ENCODE data around the gene OPN1SW. TPM values are rescaled to one million over a fixed set of nuclear protein-coding genes. Genes with fewer than 3 reads are reported as not detected.
A peak's percentile ranks its signal among the peaks of the same experiment; 100 is the strongest.

OPN1SW gene
- total and polyA plus RNA-seq, 4 donors, result 0.28 to 2.3 (median 2.0) TPM; not detected in 1

- no peak overlapping the region for H3K27ac ChIP-seq (ENCODE audit: low read depth, low read length)
- no peak overlapping the region for H3K4me3 ChIP-seq (ENCODE audit: low read depth, low read length)
- H3K4me1 ChIP-seq (ENCODE audit: control insufficient read depth, insufficient read depth, low read length), result peaks cover 47% of the 10 kb centered on the region
- H3K9me3 ChIP-seq (ENCODE audit: control insufficient read depth, insufficient read depth, low read length), result no peaks in the 10 kb centered on the region
- H3K36me3 ChIP-seq (ENCODE audit: control insufficient read depth, insufficient read depth, low read length), result peaks cover 31% of the 10 kb centered on the region
- 71% methylated on average over 4 of the region's 4 CpGs for WGBS (ENCODE audit: insufficient coverage)
- H3K27me3 ChIP-seq (ENCODE audit: control insufficient read depth, insufficient read depth, low read length), result no peaks in the 10 kb centered on the region
- no peak for DNase-seq (ENCODE audit: low read depth in 4 of 6, low spot score in 6 of 6)
Measured at GRCh38 chr7:128795129-128795528, 19.5 kb upstream of the OPN1SW start.

DNA sequence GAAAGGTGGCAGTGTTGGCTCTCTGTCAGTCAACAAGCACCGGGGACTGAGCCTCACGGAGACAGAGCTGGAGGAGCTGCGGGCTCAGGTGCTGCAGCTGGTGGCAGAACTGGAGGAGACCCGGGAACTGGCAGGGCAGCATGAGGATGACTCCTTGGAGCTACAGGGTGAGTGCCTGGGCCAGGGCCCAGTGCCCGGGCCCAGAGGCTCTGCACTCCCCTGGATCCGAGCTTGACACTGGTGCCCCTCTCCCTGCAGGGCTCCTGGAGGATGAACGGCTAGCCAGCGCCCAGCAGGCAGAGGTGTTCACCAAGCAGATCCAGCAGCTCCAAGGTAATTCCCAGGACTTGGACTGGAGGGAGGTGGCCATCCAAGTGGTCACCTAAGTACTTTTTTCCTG, 18.8 kb upstream of the OPN1SW start:
- Histone ChIP-seq H3K27ac (ENCODE audit: low read depth, low read length) (peak overlapping the region; percentile 6), H3K9me3 (ENCODE audit: control insufficient read depth, insufficient read depth, low read length) (no peaks in the 10 kb centered on the region), H3K4me3 (ENCODE audit: low read depth, low read length) (no peak overlapping the region), H3K4me1 (ENCODE audit: control insufficient read depth, insufficient read depth, low read length) (peaks cover 47% of the 10 kb centered on the region), H3K36me3 (ENCODE audit: control insufficient read depth, insufficient read depth, low read length) (peaks cover 31% of the 10 kb centered on the region), H3K27me3 (ENCODE audit: control insufficient read depth, insufficient read depth, low read length) (no peaks in the 10 kb centered on the region)
- no peak for DNase-seq (ENCODE audit: low read depth in 4 of 6, low spot score in 6 of 6)
- 87% methylated on average over 8 of the region's 8 CpGs for WGBS (ENCODE audit: insufficient coverage)

GRCh38 chr7:128794020-128794419, 18.4 kb upstream of the OPN1SW start:
- no peaks in the 10 kb centered on the region for H3K27me3 ChIP-seq (ENCODE audit: control insufficient read depth, insufficient read depth, low read length)
- H3K9me3 ChIP-seq (ENCODE audit: control insufficient read depth, insufficient read depth, low read length), result no peaks in the 10 kb centered on the region
- H3K27ac ChIP-seq (ENCODE audit: low read depth, low read length), result peak overlapping the region; percentile 6
- WGBS (ENCODE audit: insufficient coverage), result 78% methylated on average over 3 of the region's 3 CpGs
- peaks cover 31% of the 10 kb centered on the region for H3K36me3 ChIP-seq (ENCODE audit: control insufficient read depth, insufficient read depth, low read length)
- H3K4me1 ChIP-seq (ENCODE audit: control insufficient read depth, insufficient read depth, low read length), result peaks cover 47% of the 10 kb centered on the region
- DNase-seq (ENCODE audit: low read depth in 4 of 6, low spot score in 6 of 6), result no peak
- no peak overlapping the region for H3K4me3 ChIP-seq (ENCODE audit: low read depth, low read length)

GRCh38 chr7:128793181-128793547, 17.6 kb upstream of the OPN1SW start:
- no CpG with 5 or more reads among the region's 5 CpGs for WGBS (ENCODE audit: insufficient coverage)
- DNase-seq (ENCODE audit: low read depth in 4 of 6, low spot score in 6 of 6), result no peak
- no peak overlapping the region for H3K27ac ChIP-seq (ENCODE audit: low read depth, low read length)

DNA sequence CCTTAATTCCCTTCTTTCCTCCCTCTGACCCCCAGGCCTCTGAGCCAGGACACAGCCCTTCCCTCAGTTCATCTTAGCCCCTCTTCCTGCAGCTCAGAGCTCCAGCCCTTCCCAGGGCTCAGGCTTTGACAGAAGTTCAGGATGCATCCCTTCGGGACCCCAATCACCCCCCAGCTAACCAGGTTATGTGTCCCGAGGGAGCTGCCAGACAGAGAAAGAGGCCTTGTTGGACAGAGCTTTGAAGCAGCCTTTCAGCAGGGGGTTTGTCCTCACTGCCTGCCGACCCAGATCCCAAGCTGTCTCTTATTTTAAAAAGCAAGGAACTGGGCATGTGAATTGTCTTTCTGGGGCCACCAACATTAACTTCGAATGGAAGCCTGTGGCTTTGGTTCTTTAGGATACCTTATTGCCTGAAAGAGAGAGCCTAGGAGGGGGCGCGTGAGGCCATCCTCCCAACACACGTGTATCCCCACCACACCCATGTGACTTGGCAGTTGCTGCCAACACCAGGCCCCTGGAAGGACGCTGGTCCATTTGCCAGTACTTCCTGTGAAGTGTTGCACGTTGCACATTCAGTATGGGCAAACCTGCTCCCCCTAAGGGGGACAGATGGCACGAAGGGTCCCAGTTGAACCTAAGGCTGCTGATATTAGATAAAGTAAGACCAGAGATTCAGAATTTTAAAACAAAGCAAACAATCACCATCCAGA, 17.0 kb upstream of the OPN1SW start:
- Histone ChIP-seq H3K27me3 (ENCODE audit: control insufficient read depth, insufficient read depth, low read length) (no peaks in the 10 kb centered on the region), H3K36me3 (ENCODE audit: control insufficient read depth, insufficient read depth, low read length) (peaks cover 26% of the 10 kb centered on the region), H3K4me1 (ENCODE audit: control insufficient read depth, insufficient read depth, low read length) (peaks cover 47% of the 10 kb centered on the region), H3K27ac (ENCODE audit: low read depth, low read length) (peak overlapping the region; percentile 58), H3K9me3 (ENCODE audit: control insufficient read depth, insufficient read depth, low read length) (no peaks in the 10 kb centered on the region), H3K4me3 (ENCODE audit: low read depth, low read length) (peak overlapping the region; percentile 77)
- WGBS (ENCODE audit: insufficient coverage), result 15% methylated on average over 4 of the region's 10 CpGs
- DNase-seq (ENCODE audit: low read depth in 4 of 6, low spot score in 6 of 6), result peak in 3 of 6 donors; percentile 15 to 61 (median 45)

More at GRCh38 chr7:128793181-128793547, 17.6 kb upstream of the OPN1SW start:
- Histone ChIP-seq H3K27me3 (ENCODE audit: control insufficient read depth, insufficient read depth, low read length) (no peaks in the 10 kb centered on the region), H3K4me1 (ENCODE audit: control insufficient read depth, insufficient read depth, low read length) (peaks cover 47% of the 10 kb centered on the region), H3K36me3 (ENCODE audit: control insufficient read depth, insufficient read depth, low read length) (peaks cover 27% of the 10 kb centered on the region), H3K4me3 (ENCODE audit: low read depth, low read length) (no peak overlapping the region), H3K9me3 (ENCODE audit: control insufficient read depth, insufficient read depth, low read length) (no peaks in the 10 kb centered on the region)

GRCh38 chr7:128791972-128792327, 16.4 kb upstream of the OPN1SW start:
- peak in 3 of 6 donors; percentile 15 to 61 (median 52) for DNase-seq (ENCODE audit: low read depth in 4 of 6, low spot score in 6 of 6)
- no peaks in the 10 kb centered on the region for H3K27me3 ChIP-seq (ENCODE audit: control insufficient read depth, insufficient read depth, low read length)
- peak overlapping the region; percentile 77 for H3K4me3 ChIP-seq (ENCODE audit: low read depth, low read length)
- H3K9me3 ChIP-seq (ENCODE audit: control insufficient read depth, insufficient read depth, low read length), result no peaks in the 10 kb centered on the region
- 0% methylated on average over 3 of the region's 9 CpGs for WGBS (ENCODE audit: insufficient coverage)
- H3K4me1 ChIP-seq (ENCODE audit: control insufficient read depth, insufficient read depth, low read length), result peaks cover 47% of the 10 kb centered on the region
- H3K27ac ChIP-seq (ENCODE audit: low read depth, low read length), result peak overlapping the region; percentile 64
- H3K36me3 ChIP-seq (ENCODE audit: control insufficient read depth, insufficient read depth, low read length), result peaks cover 24% of the 10 kb centered on the region

DNA sequence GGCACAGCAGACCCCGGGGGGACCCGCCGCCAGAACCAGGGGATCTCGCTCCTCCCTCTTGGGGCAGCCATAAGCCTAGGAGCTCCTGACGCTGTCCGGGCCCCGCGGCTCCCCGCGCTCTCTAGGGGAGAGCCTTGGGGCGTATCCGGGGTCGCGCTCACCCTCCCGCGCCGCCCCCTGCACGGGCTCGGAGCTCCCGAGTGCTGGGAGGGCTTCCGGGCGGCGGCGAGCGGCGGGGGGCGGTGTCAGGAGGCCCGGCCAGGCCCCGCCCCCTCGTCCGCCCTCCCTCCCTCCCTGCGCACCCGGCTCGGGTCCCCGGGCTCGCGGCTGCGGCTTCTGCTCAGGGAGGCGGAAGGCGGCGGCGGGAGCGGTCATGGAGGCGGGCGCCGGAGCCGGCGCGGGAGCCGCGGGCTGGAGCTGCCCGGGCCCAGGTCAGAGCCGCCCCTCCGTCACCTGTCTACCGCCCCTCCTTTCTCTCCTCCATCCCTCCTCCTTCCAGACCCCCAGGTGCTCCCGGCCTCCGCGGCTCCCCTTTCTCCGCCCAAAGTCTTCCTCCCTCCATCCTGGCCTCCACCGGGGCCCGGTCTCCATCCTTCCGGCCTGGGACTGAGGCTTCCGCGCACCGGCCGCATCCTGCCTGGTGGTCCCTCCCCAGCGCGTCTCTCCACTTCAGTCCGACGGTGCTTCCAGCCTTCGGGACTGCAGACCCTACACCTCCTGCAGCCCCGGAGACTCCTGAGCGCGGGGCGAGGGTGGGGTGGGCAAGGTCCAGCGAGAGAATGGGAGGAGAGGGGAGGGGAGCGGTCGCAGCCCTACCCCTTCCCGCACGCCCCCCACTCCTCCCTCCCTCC, 15.8 kb upstream of the OPN1SW start, which contains the start of gene CCDC136:
CCDC136 (plus strand) TSS at position 848 of the 851 bp plus-strand sequence. CDS start 444 bp downstream, outside the sequence.
- under 1% methylated on average over 67 of the region's 80 CpGs for WGBS (ENCODE audit: insufficient coverage)
- DNase-seq (ENCODE audit: low read depth in 4 of 6, low spot score in 6 of 6), result peak in 3 of 6 donors; percentile 43 to 89 (median 88)
- H3K27me3 ChIP-seq (ENCODE audit: control insufficient read depth, insufficient read depth, low read length), result no peaks in the 10 kb centered on the region
- peak within 1 kb of the TSS; percentile 77 for H3K4me3 ChIP-seq (ENCODE audit: low read depth, low read length)
- H3K9me3 ChIP-seq (ENCODE audit: control insufficient read depth, insufficient read depth, low read length), result no peaks in the 10 kb centered on the region
- peak within 1 kb of the TSS; percentile 64 for H3K27ac ChIP-seq (ENCODE audit: low read depth, low read length)
- H3K36me3 ChIP-seq (ENCODE audit: control insufficient read depth, insufficient read depth, low read length), result peaks cover 24% of the 10 kb centered on the region
- H3K4me1 ChIP-seq (ENCODE audit: control insufficient read depth, insufficient read depth, low read length), result peaks cover 47% of the 10 kb centered on the region

DNA sequence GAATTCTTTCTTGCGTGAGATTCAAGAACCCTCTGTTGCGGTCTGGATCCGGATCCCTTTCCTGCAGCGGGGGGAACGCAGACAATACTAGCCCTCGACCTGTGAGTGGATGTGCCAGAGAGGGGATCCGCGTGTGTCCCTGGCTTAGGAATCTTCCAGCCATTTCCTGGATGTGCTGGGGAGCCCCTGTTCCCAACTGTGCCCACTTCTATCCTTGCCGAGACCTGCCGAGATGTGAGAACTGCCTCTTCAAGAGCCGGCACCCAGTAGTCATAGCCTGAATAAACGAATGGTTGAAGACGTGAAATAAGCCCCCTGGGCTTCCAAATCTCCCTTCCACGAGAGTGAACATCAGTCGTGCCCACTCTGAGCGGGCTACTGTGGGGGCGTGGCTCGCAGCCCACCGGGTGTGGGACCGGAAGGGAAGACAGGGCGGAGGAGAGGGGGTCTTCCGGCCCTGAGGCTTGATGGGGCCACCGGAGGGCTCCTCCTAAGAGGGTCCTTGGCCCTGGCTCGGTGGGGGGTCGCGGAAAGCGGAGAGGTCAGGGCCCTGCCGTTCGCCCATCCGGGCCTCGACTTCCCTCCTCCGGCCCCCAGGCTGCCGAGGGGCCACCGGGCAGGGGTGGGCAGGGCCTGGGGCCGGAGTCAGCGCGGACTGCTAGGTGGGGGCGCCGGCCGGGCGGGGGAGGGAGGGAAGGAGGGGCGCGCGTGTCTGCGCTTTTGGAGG, 14.9 kb upstream of the OPN1SW start:
- Histone ChIP-seq H3K4me1 (ENCODE audit: control insufficient read depth, insufficient read depth, low read length) (peaks cover 47% of the 10 kb centered on the region), H3K4me3 (ENCODE audit: low read depth, low read length) (peak overlapping the region; percentile 77), H3K27ac (ENCODE audit: low read depth, low read length) (peak overlapping the region; percentile 64), H3K36me3 (ENCODE audit: control insufficient read depth, insufficient read depth, low read length) (peaks cover 17% of the 10 kb centered on the region), H3K27me3 (ENCODE audit: control insufficient read depth, insufficient read depth, low read length) (no peaks in the 10 kb centered on the region), H3K9me3 (ENCODE audit: control insufficient read depth, insufficient read depth, low read length) (no peaks in the 10 kb centered on the region)
- 4% methylated on average over 40 of the region's 45 CpGs for WGBS (ENCODE audit: insufficient coverage)
- peak in 3 of 6 donors; percentile 43 to 90 (median 79) for DNase-seq (ENCODE audit: low read depth in 4 of 6, low spot score in 6 of 6)

All from spinal cord (tissue), 10 donors.